Vagina (tissue), 2 donors: ENCODE measurements around the gene ZBTB16.

Experiments used
- POLR2A ChIP-seq, 2 donors: fragments of 450-650 bp; IDR thresholded peaks; one replicate each; pipeline ENCODE4 v1.6.1; 2017; ENCODE audit warnings: antibody characterized with exemption in 2 of 2, mild to moderate bottlenecking in 2 of 2, moderate library complexity in 2 of 2
- TF ChIP-seq, protein P1 (sequence below), 3 experiments: fragments of 450-650 bp in 2 of 3; fragments of 200-600 bp in 1 of 3; sonication (generic) in 1 of 3; IDR thresholded peaks; one replicate each; pipeline ENCODE4 v1.5.1; 2017 to 2019; ENCODE audit warnings: antibody characterized with exemption in 3 of 3, mild to moderate bottlenecking in 2 of 3, moderate library complexity in 2 of 3

DNA sequence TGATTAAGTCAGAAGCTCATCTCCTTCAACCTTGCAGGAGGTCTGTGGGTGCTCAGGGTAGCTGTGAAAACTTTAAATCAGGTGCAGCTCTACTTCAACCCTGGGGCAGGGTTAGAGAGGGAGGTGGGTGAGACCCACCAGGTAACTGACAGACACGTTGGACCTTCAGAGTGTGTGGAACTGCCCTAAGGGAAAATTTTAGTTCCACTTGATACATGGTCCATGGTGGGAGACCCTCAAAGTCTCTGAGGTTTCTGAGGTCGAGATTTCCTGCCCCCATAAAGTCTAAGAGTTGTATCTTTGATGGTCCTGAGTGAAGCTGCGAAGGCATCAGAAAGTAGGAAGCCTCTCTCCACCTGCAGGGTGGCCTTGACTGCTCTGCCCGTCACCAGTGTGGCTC lies 212.8 kb downstream of the ZBTB16 start:
- TF ChIP-seq, protein P1, sequence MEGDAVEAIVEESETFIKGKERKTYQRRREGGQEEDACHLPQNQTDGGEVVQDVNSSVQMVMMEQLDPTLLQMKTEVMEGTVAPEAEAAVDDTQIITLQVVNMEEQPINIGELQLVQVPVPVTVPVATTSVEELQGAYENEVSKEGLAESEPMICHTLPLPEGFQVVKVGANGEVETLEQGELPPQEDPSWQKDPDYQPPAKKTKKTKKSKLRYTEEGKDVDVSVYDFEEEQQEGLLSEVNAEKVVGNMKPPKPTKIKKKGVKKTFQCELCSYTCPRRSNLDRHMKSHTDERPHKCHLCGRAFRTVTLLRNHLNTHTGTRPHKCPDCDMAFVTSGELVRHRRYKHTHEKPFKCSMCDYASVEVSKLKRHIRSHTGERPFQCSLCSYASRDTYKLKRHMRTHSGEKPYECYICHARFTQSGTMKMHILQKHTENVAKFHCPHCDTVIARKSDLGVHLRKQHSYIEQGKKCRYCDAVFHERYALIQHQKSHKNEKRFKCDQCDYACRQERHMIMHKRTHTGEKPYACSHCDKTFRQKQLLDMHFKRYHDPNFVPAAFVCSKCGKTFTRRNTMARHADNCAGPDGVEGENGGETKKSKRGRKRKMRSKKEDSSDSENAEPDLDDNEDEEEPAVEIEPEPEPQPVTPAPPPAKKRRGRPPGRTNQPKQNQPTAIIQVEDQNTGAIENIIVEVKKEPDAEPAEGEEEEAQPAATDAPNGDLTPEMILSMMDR (IDR thresholded peaks at IDR 0.05) = no peak
- no peak for TF ChIP-seq POLR2A (IDR thresholded peaks at IDR 0.05)
